Measurements from ENCODE around the gene ITCH.
"Not testable (repeated sequence)": the region's sequence is repeated elsewhere in the genome, so short reads cannot be mapped to it uniquely, and the experiment has no call there.

Gene ITCH

GRCh38 chr20:34344238-34344637 lies 18.8 kb upstream of the ITCH start:
- DNase-seq (ENCODE audit: low spot score) = no peak

GRCh38 chr20:34345402-34345736 lies 17.7 kb upstream of the ITCH start:
- DNase-seq (ENCODE audit: low spot score) = no peak

GRCh38 chr20:34345839-34346532 lies 17.1 kb upstream of the ITCH start:
- DNase-seq (ENCODE audit: low spot score) = not testable (repeated sequence)

- DNase-seq (ENCODE audit: low spot score) = not testable (repeated sequence)
These were observed 16.6 kb upstream of the ITCH start for GRCh38 chr20:34346533-34346865.

- DNase-seq (ENCODE audit: low spot score) = no peak
These were observed 15.5 kb upstream of the ITCH start for GRCh38 chr20:34347571-34347970.

GRCh38 chr20:34350095-34350494 lies 13.0 kb upstream of the ITCH start:
- no peak for DNase-seq (ENCODE audit: low spot score)

- DNase-seq (ENCODE audit: low spot score) = not testable (repeated sequence)
These were observed 9.6 kb upstream of the ITCH start for GRCh38 chr20:34353467-34353866.

GRCh38 chr20:34355427-34355826 lies 7.6 kb upstream of the ITCH start:
- DNase-seq (ENCODE audit: low spot score) = no peak

- not testable (repeated sequence) for DNase-seq (ENCODE audit: low spot score)
These were observed 3.3 kb upstream of the ITCH start for GRCh38 chr20:34359729-34360128.

GRCh38 chr20:34362502-34363061 lies 491 bp upstream of the ITCH start:
- DNase-seq (ENCODE audit: low spot score) = no peak

GRCh38 chr20:34363465-34364222 lies 571 bp downstream of the ITCH start:
- DNase-seq (ENCODE audit: low spot score) = no peak

GRCh38 chr20:34364223-34364506 lies 1.1 kb downstream of the ITCH start:
- DNase-seq (ENCODE audit: low spot score) = no peak

GRCh38 chr20:34365765-34366213 lies 2.7 kb downstream of the ITCH start:
- DNase-seq (ENCODE audit: low spot score) = peak; percentile 22

GRCh38 chr20:34367155-34367554 lies 4.1 kb downstream of the ITCH start:
- DNase-seq (ENCODE audit: low spot score) = no peak

- DNase-seq (ENCODE audit: low spot score) = not testable (repeated sequence)
These were observed 4.8 kb downstream of the ITCH start for GRCh38 chr20:34367911-34368310.

- no peak for DNase-seq (ENCODE audit: low spot score)
These were observed 5.5 kb downstream of the ITCH start for GRCh38 chr20:34368547-34368946.

GRCh38 chr20:34369265-34369664 lies 6.2 kb downstream of the ITCH start:
- DNase-seq (ENCODE audit: low spot score) = peak; percentile 42

- no peak for DNase-seq (ENCODE audit: low spot score)
These were observed 7.0 kb downstream of the ITCH start for GRCh38 chr20:34370062-34370461.

- no peak for DNase-seq (ENCODE audit: low spot score)
These were observed 10.4 kb downstream of the ITCH start for GRCh38 chr20:34373445-34373844.

- no peak for DNase-seq (ENCODE audit: low spot score)
These were observed 11.2 kb downstream of the ITCH start for GRCh38 chr20:34374209-34374760.

- DNase-seq (ENCODE audit: low spot score) = no peak
These were observed 12.9 kb downstream of the ITCH start for GRCh38 chr20:34375977-34376430.

GRCh38 chr20:34377072-34377847 lies 14.2 kb downstream of the ITCH start:
- DNase-seq (ENCODE audit: low spot score) = no peak

All from CD4-positive, alpha-beta T cell treated with Interleukin-2 at 100 ng/mL for 4 hours (primary cell).